HG02938 (cell line): ENCODE results near the gene NKRF.

Experiments
- ATAC-seq: cut with Tn5 transposase; IDR thresholded peaks from one replicate; pipeline ENCODE4 v1.9.1; 2021; ENCODE audit warnings: mild to moderate bottlenecking, moderate library complexity; ENCODE audit not compliant: unreplicated experiment

Gene NKRF

DNA sequence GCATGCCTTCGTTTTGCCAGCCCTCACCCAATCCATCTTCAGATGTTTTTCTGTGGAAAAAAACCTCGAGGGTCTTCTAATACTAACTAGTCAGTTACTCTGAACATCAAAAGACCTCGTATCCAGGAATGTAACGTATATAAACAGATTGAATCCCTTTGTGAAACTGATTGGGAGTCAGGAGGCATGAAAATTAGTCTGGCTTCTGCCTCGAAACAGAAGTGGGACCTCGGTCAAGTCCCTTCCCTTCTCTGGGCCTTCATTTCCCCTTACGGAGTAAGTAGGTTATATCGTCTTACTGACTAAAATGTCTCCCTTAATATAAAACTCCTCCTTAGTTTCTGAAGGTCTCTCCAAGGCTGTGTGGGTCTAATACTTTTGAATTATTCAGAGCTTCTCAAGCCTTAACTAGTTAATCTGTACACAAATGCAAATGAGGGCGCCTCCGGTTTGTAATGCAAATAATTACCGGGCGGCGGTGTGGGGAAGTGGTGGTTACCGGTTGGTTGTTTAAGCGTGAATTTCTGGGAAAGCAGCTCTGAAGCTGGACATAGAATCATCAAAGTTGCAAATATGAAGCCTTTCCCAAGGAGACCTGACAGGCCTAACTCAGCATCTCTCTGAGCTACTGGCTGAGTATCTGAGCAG, 11.4 kb upstream of the NKRF start:
- ATAC-seq, result peak; percentile 52

DNA sequence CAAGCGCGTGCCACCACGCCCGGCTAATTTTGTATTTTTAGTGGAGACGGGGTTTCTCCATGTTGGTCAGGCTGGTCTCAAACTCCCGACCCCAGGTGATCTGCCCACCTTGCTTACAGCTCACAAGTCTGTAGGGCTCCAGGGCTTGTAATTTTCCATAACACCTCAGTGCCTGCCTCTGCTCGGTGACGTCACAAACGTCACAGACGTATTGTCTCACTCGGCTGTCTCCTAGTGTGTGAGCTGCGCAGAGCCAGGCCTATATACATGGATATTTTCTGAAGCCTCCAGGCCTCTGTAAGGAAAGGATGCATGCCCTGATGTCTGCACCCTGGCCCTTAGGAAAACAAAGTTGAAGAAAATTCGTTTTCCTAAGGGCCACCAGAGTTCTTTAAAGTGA, 8.6 kb upstream of the NKRF start:
- ATAC-seq, result no peak

DNA sequence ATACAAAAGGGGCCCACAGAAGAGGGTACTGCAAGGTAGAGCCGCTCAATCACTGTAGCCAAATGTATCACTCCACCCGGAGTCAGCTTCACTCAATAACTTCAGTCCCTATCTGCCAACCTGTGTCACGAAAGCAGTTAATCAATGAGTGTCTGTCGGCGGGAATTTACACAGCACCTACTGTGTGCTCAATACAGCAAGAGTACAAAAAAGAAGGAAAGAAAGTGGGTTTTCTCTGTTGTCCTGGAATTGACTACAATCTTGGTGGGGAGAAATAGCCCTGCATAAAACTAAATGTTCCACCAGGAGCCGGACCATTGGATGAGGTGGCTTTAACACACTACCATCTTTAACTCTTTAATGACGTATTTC, 780 bp upstream of the NKRF start:
- no peak for ATAC-seq

DNA sequence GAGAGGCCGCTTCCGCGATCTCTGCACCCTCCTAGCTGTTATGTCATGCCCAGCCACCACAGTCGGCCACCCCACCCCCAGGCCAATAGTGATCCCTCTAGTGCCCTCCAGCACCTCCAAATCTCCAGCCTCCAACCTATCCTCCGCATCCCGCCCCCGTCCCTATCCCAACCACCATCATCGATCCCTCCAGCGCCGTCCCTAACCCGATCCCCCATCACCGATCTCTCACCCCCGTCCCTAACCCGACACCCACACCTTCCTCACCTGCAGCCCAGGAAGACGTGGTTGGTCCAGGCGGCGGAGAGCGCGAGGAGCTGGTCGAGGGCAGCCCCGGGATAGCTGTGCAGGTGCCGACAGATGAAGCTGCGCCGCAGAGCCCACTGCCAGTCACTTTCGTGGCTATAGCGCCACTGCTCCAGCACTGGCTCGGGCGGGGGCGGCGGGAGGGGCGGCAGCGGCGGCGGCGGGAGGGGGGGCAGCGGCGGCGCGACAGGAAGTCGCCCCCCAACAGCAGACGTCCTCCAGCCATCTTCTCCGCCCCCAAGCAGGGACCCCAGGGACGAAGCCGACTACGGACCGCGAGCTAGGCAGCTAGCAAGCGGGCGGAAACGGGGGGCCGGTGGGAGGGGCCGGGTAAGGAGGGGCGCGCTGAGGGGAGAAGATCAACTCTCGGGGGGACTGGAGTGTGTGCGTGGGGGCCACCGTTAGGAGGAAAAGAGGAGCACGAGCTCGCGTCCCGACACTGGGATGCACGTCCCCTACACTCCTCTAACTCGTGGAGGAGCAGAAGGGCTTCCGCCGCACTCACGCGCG, 552 bp downstream of the NKRF start:
- ATAC-seq, result peak; percentile 14

DNA sequence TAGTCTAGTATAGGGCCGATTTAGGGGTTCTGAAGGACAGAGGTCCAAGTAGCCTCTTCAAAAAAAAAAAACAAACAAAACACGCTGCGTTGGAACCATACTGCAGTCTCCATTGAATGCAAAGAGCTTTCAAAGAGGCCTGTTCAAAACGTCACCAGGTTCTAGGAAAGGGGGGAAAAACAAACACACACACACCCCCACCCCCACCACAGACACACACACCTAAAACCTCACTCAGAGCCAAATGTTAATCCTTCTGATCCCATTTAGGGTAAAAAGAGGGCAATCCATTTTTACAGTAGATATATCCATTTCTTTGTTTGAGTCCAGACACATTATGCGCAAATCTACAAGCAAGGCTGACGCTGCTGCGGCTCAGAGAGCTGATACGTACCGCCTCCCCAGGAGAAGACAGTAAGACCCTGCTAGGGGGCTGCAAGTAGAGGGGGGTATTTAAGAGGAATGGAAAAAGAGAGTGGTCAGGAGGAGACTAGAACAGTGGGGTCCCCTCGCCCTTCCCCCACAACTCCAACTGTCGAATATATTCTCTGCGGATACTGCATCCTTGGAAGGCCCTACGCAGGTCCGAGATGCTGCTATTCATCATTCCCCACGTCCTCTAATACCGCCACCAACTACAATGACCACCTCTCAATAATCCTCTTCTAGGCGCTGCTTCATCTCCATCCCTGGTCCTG, 1.3 kb downstream of the NKRF start:
- ATAC-seq, result no peak

DNA sequence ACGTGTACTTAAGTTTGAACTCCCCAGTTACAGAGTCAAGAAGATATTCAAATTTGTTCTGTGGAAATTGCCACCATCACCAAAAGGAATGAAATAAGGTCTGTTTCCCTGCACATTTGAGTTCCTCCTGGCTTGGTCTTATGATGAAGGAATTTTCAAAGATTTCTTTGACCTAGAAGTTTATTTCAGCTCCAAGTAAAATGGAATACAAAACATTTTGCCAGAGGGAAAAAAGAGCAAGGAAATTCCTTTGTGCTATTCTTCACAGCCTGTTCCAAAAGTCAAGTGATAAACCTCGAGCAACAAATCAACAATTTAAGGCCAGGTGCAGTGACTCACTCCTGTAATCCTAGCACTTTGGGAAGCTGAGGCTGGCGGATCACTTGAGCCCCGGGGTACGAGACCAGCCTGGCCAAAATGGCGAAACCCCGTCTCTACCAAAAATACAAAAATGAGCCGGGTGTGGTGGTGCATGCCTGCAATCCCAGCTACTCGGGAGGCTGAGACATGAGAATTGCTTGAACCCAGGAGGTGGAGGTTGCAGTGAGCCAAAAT, 3.4 kb downstream of the NKRF start:
- no peak for ATAC-seq

DNA sequence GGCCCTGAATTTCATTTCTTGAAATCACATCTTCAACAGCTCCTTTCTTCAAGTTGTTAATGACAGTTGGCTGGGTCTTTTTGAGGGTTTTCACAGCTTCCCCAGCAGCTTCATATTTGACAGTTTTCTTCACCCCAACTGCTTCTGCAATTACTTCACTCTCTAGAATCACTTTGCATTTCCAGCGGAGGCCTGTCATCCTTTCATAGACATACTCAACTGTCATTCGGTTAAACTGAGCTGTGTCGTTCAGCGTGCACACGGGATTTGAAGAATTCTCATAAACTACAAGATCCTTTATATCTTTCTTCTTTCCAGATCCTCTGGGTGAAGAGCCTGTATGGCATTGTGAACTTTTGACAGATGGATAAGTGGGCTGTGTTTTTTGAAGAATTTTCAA, 16.4 kb downstream of the NKRF start:
- ATAC-seq, result no peak

DNA sequence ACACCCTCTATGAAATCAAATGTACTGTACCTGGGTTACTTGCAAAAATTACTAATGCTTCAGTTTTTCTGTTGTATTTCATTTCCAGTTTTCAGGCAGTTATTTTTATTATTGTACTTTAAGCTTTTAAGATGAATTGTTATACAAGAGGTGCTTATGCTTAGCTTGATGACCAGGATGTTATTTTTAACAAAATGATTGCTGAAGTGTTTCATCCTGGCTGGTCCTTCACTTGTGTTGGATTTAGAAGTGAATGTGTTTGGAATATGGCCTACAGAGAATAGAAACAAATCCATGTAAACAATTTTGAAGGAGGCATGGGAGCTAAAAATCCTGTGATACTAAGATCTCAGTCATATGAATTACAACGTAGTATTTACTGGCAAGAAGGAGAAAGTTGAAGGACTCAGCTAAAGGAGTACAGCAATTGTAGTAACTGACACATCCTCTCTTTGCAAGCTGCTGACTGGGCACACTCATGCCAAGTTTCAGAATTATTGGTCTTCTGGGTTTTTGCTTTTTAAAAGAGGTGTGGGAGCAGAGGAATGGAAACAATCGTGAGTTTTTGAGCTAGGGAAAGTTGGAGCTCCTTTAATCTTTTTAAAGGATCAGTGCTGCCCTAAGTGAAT, 22.7 kb downstream of the NKRF start:
- ATAC-seq, result no peak

DNA sequence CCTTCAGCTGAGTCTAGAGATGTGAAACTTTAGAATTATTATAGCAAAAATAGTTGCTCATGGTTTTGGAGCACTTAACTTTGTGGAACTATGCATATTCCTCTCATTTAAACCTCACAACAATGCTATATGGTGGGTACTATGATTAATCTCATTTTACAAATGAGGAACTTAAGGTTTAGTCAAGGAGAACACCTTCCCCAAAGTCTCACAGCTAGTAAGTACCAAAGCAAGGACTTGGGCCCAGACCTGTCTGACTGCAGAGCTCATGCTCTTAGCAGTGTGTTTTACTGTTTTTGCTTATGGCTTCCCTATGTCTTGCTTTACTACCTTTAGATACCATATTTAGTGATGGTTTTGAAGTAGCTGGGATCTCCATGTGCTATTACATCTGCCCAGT, 26.8 kb downstream of the NKRF start:
- no peak for ATAC-seq

DNA sequence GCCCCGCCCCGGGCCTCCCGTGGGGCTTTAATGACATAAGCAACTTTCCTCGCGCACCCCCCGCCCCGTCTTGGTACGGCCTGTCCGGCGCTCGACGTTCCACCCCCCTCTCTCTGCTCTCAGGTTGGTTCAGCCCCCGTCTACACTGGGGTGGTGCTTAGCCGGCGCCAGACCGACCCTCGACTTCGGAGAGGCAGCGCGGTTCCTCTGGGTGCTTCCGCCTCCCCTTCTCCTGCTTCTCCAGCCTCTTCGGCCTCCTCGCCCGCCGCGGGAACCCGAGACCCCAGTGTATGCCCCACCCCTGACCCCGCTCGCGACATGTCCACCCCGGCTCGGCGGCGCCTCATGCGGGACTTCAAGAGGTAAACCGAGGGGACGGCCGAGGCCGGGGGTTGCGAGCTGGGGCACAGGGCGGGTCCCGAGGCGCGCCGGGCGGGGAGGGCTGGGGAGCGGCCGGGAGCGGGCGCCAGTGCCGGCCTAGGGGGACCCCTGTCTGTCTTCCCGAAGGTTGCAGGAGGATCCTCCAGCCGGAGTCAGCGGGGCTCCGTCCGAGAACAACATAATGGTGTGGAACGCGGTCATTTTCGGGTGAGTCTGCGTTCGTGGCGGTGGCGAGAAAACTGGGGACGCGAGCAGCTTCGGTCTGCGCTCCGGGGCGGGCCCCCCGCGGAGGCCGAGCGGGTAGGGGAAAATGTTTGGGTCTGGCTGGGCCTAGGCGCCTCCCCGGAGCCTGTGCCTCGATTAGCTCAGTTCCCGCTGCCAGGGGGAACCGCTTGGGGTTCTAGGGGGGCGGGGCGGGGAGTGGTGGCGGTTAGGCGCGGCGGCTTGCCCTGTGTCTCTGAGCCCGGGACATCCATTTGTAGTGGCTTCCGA, 31.6 kb downstream of the NKRF start, which contains the start of gene UBE2A:
UBE2A (plus strand) TSS at position 170 of the 873 bp plus-strand sequence; CDS start at position 319, 149 bp downstream.
- peak; percentile 84 for ATAC-seq

DNA sequence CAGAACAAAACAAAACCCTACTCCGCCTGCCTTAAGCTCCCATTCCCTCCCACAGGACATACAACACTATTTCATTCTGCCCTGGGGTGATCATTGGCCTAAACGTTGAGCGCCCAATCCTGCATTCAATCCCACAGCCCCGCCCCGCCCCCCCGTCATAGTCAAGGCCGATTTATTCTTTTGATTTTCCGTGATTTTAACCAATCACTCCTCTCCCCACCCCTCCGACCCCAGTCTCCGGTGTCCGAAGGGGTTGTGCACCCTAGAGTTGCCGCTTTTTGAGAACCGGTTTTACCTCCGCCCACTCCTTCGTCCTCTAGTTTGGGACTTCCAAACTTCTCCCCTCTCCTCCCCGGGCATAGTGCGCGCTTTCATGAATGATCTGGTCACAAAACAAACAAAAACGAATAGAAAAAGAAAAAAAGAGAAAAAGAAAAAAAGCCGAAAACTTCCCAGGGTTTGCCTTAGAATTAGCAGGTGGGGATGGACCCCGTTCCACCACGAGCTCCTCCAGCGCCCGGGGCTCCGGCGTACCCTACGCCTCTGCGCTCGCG, 32.3 kb downstream of the NKRF start:
- ATAC-seq, result no peak

DNA sequence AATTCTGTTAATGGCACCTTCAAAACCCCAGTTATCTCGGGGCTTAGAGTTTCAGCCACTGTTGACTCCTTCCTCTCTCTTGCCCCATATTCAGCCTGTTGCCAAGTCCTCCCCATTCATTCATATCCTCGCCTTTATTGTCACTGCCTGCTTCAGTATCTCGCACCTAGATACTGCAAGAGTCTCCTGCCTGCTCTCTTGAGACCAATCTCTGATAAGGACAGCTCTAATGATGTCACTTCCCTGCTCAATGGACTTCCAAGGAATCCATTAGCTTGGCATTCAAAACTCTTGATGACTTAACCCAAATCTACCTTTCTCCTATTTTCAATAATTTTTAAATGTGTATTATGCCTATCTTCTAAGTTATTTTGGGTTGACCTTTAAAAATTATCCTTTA, 33.0 kb downstream of the NKRF start:
- no peak for ATAC-seq

DNA sequence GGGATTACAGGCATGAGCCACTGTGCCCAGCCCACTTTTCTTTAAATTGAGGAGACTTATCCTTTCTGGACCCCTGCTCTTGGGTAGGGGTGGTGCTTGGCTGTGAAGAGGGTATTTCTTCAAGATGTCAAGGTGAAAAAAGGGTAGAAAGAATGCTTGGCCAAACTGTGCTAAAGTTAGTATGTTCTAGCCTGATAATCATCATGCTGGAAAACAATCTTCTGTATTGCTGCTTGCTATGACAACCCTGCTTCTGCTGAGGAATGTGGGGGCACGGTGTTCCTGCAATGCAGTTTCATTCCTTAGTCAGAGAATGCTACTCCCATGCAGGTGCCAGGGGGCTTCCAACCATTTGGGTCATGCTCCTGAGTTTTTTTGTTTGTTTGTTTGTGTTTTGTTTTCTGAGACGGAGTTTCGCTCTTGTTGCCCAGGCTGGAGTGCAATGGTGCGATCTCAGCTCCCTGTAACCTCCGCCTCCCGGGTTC, 35.8 kb downstream of the NKRF start:
- ATAC-seq, result no peak

DNA sequence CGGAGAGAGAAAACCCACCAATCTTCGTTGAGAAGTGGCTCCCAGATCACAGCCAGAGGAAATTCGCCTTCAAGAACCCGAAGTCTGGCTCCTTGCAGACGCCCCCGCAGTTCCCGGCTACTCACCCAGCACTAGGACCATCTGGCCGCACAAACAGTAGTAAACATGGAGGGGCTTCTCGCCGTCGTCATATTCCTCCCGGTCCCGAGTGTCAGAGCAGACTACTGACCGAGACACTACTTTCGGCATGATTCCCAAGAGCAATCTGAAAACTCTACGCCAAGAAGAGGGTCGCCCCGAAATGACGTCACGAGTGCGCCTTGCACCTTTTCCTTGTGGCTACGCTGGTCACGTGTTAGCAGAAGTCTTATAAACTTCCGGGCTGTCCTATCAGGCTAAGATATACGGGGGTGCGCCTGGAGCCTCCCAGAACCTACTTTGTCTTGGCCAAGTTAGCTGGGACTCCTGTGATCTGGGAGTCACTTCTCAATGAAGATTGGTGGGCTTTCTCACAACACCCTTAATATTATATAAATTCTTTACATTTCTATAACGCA, 41.0 kb downstream of the NKRF start, which contains the start of gene STEEP1:
STEEP1 (minus strand) TSS at position 303 of the 557 bp plus-strand sequence; CDS start at position 249, 54 bp downstream.
- ATAC-seq, result peak; percentile 80

DNA sequence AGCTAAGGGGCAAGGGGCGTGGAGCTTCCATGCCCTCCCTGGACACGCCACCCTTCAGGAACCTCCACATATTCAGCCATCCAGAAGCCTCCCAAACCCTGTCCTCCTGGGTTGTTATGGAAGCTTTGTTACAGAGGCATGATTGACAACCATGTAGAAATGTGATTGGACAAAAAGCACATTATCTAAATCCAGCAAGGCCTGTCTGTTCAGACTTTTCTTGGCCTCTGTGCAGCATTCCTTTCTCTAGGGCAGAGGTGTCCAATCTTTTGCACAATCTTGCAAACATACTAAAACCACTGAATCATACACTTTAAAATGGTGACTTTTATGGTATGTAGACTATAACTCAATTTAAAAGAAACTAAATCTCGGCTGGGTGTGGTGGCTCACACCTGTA, 53.7 kb downstream of the NKRF start:
- ATAC-seq, result no peak

DNA sequence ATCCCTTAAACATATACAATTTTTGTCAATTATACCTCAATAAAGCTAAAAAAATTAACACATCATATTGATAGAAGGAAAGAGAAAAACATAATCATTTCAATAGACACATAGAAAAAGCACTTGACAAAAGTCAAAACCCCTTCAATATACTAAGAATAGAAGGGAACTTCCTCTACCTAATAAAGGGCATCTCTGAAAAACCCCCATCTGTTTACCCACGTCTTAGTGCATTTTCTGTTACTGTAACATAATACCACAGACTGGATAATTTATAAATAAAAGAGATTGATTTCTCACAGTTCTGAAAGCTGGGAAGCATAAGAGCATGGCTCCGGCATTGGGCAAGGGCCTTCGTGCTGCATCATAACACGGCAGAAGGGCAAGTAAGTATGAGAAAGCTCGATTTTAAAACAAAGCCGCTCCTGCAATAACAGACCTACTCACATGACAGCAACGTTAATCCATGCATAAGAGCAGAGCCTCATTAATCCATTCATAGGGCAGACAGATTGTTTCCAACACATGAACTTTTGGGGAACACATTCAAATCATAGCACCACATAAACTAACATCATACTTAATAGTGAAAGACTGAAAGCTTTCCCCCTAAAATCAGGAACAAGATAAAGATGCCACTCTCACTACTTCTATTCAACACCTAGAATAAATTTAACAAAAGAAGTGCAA, 56.8 kb downstream of the NKRF start:
- no peak for ATAC-seq

DNA sequence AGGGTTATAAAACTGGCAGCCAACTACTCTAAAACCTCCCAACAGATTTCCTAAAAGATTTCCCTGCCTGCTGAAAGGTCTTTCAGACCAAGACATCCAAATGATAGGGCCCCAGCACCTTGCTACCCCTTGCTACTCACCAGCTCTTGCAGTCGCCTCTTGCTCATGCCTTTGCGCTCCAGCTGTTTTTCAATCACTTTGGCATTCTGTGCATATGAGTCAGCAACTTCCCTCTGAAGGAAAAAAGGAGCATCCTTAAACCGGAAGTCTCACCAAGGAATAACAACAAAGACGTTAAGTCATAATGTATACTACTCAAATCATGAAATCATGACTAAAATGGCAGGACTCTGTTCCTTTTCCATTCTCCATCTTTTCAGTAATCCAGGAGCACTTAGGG, 65.0 kb downstream of the NKRF start:
- no peak for ATAC-seq

DNA sequence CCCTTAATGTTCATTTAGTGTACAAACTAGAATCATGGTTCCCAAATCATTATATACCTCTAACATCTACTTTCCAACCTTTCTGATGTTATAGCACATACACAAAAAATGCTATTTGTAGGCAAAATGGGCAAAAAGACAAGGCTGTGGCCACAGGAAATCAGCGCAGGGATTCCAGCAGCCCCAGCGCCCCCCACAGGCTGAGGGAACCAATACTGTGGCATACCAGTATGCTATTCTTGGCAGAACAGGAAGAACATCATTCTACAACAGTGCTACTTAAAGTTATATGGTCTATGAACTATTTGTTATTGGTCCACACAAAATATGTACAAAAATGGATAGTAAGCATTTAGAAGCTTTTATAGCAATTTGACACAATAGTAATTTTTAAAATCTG, 66.4 kb downstream of the NKRF start:
- no peak for ATAC-seq
